Neuronal stem cell (in vitro differentiated cells): ENCODE results near the gene MIA2. TPM values are rescaled to one million over a fixed set of nuclear protein-coding genes. Genes with fewer than 3 reads are reported as not detected.

Experiments used
- DNase-seq: peaks from one replicate; pipeline ENCODE4 v3.0.0-alpha.2; 2013; ENCODE audit warnings: low spot score
- H2AFZ ChIP-seq: one replicate; pipeline ENCODE4 v1.6.1; 2013; ENCODE audit warnings: mild to moderate bottlenecking, low read length, inconsistent platforms
- H2AK5ac ChIP-seq: 2 replicates; pipeline ENCODE4 v1.6.1; 2013; ENCODE audit warnings: low read depth, mild to moderate bottlenecking, inconsistent platforms, low read length, moderate library complexity, mixed read lengths
- H2BK120ac ChIP-seq: 2 replicates; pipeline ENCODE4 v1.6.1; 2013; ENCODE audit warnings: low read depth, mild to moderate bottlenecking, inconsistent platforms, low read length, moderate library complexity, mixed read lengths
- H2BK12ac ChIP-seq: one replicate; pipeline ENCODE4 v1.6.1; 2013; ENCODE audit warnings: low read length, inconsistent platforms
- H2BK15ac ChIP-seq: 2 replicates; pipeline ENCODE4 v1.6.1; 2013; ENCODE audit warnings: mild to moderate bottlenecking, low read length, inconsistent platforms, mixed read lengths
- H2BK5ac ChIP-seq: one replicate; pipeline ENCODE4 v1.6.1; 2013; ENCODE audit warnings: inconsistent platforms, mild to moderate bottlenecking, low read length, moderate library complexity
- H3K14ac ChIP-seq: one replicate; pipeline ENCODE4 v1.6.1; 2013; ENCODE audit warnings: low read length, inconsistent platforms
- H3K18ac ChIP-seq: 2 replicates; pipeline ENCODE4 v1.6.1; 2013; ENCODE audit warnings: low read length, inconsistent platforms
- H3K23ac ChIP-seq: 2 replicates; pipeline ENCODE4 v1.6.1; 2013; ENCODE audit warnings: low read depth, mild to moderate bottlenecking, mixed read lengths, low read length, inconsistent platforms; ENCODE audit not compliant: poor library complexity
- H3K27ac ChIP-seq: replicated peaks from 3 replicates; pipeline ENCODE4 v1.5.1; 2013; ENCODE audit warnings: low read length, inconsistent platforms
- H3K27me3 ChIP-seq, 3 experiments: 2 replicates each; pipeline ENCODE4 v1.6.1; 2013; ENCODE audit warnings: low read length in 3 of 3, mild to moderate bottlenecking in 2 of 3, inconsistent platforms in 1 of 3, low read depth in 1 of 3, mixed read lengths in 1 of 3, moderate library complexity in 1 of 3; ENCODE audit not compliant: control insufficient read depth in 3 of 3, insufficient read depth in 3 of 3
- H3K36me3 ChIP-seq, 2 donors: replicated peaks in 1 of 2; 2 replicates each; pipeline ENCODE4 v1.6.1; 2013; ENCODE audit warnings: low read length in 2 of 2; ENCODE audit not compliant: control insufficient read depth in 2 of 2, insufficient read depth in 2 of 2
- H3K4ac ChIP-seq: 2 replicates; pipeline ENCODE4 v1.6.1; 2013; ENCODE audit warnings: inconsistent platforms, mild to moderate bottlenecking, low read length, moderate library complexity
- H3K4me1 ChIP-seq, 2 donors: 1 replicate in 1 of 2; 2 replicates in 1 of 2; pipeline ENCODE4 v1.6.1; 2013; ENCODE audit warnings: low read length in 2 of 2, low read depth in 1 of 2; ENCODE audit not compliant: control insufficient read depth in 2 of 2, insufficient read depth in 1 of 2
- H3K4me2 ChIP-seq: one replicate; pipeline ENCODE4 v1.6.1; 2013; ENCODE audit warnings: mild to moderate bottlenecking, low read length, inconsistent platforms; ENCODE audit not compliant: insufficient read depth, poor library complexity, severe bottlenecking
- H3K4me3 ChIP-seq, 2 donors: 2 replicates each; pipeline ENCODE4 v1.5.1; 2013; ENCODE audit warnings: low read length in 2 of 2, mild to moderate bottlenecking in 2 of 2, inconsistent platforms in 1 of 2, moderate library complexity in 1 of 2
- H3K79me1 ChIP-seq: one replicate; pipeline ENCODE4 v1.6.1; 2013; ENCODE audit warnings: low read depth, mild to moderate bottlenecking, inconsistent platforms, low read length, moderate library complexity
- H3K9ac ChIP-seq: one replicate; pipeline ENCODE4 v1.6.1; 2013; ENCODE audit warnings: mild to moderate bottlenecking, low read depth, low read length, inconsistent platforms; ENCODE audit not compliant: poor library complexity
- H3K9me3 ChIP-seq, 2 donors: replicated peaks in 1 of 2; 2 replicates each; pipeline versions ENCODE3 to v1.6.1; 2013; ENCODE audit warnings: low read length in 2 of 2, mild to moderate bottlenecking in 2 of 2, inconsistent platforms in 1 of 2, low read depth in 1 of 2, mixed read lengths in 1 of 2, moderate library complexity in 1 of 2; ENCODE audit not compliant: control insufficient read depth in 2 of 2, insufficient read depth in 1 of 2
- H4K8ac ChIP-seq: one replicate; pipeline ENCODE4 v1.6.1; 2013; ENCODE audit warnings: low read depth, mild to moderate bottlenecking, inconsistent platforms, low read length, moderate library complexity
- H4K91ac ChIP-seq: one replicate; pipeline ENCODE4 v1.6.1; 2013; ENCODE audit warnings: low read length, low read depth, mild to moderate bottlenecking, inconsistent platforms; ENCODE audit not compliant: poor library complexity
- WGBS, 2 donors: extraction: QIAGEN DNeasy Blood & Tissue Kit; methylation state at CpG; one replicate each; pipeline ENCODE4 v1.1.7; 2013; ENCODE audit warnings: missing lambda C conversion rate in 2 of 2, mixed read lengths in 1 of 2; ENCODE audit not compliant: insufficient read length in 2 of 2, insufficient replicate concordance in 1 of 2; ENCODE audit errors: extremely low coverage in 2 of 2; 5-methylcytosine and 5-hydroxymethylcytosine counted together
- polyA plus RNA-seq, 2 experiments: library from polyadenylated mRNA; stranded (reverse); fragments of 200-250 nt; gene quantifications; one replicate each; pipeline ENCODE4 v1.2.3, GENCODE V29; 2013

MIA2 gene, protein sequence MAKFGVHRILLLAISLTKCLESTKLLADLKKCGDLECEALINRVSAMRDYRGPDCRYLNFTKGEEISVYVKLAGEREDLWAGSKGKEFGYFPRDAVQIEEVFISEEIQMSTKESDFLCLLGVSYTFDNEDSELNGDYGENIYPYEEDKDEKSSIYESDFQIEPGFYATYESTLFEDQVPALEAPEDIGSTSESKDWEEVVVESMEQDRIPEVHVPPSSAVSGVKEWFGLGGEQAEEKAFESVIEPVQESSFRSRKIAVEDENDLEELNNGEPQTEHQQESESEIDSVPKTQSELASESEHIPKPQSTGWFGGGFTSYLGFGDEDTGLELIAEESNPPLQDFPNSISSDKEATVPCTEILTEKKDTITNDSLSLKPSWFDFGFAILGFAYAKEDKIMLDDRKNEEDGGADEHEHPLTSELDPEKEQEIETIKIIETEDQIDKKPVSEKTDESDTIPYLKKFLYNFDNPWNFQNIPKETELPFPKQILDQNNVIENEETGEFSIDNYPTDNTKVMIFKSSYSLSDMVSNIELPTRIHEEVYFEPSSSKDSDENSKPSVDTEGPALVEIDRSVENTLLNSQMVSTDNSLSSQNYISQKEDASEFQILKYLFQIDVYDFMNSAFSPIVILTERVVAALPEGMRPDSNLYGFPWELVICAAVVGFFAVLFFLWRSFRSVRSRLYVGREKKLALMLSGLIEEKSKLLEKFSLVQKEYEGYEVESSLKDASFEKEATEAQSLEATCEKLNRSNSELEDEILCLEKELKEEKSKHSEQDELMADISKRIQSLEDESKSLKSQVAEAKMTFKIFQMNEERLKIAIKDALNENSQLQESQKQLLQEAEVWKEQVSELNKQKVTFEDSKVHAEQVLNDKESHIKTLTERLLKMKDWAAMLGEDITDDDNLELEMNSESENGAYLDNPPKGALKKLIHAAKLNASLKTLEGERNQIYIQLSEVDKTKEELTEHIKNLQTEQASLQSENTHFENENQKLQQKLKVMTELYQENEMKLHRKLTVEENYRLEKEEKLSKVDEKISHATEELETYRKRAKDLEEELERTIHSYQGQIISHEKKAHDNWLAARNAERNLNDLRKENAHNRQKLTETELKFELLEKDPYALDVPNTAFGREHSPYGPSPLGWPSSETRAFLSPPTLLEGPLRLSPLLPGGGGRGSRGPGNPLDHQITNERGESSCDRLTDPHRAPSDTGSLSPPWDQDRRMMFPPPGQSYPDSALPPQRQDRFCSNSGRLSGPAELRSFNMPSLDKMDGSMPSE (N-terminal part only)
- 11.5 TPM for polyA plus RNA-seq (2013, experiment 1 of 2)
- 12.2 TPM for polyA plus RNA-seq (2013, experiment 2 of 2)

DNA sequence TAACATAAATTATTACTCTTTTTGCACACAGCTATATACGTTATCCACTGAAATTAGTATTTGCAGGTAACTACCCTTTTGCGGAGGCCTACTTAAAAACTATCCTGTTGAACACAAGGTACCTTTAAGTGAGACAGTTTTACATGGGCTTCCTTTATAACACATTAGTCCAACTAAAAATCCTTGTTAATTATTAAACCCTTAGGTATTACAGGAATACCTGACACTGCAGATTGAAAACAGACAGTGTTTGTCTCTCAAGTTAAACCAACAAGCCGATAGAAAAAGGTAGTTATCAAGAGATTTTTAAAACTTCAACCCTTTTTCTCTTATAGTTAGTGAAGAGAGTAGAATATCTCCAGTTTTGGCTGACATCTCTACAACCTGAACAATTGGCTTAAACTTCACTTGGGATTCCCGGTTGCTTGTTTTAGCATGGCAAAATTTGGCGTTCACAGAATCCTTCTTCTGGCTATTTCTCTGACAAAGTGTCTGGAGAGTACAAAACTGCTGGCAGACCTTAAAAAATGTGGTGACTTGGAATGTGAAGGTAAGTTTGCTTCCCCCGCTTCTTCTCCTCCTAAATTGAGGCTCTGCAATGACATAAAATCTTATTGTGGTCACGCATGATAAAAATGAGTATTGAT is at the start of gene MIA2:
TSS of gene MIA2 (plus strand) at position 236 of the 647 bp plus-strand sequence. CDS start at position 436, 200 bp downstream.
- no peak within 1 kb of the TSS for H3K23ac ChIP-seq
- no peak within 1 kb of the TSS for H4K91ac ChIP-seq
- no peak within 1 kb of the TSS for H2BK5ac ChIP-seq
- H3K27me3 ChIP-seq: no peaks in the 10 kb centered on the region
- H3K18ac ChIP-seq: no peak within 1 kb of the TSS
- H3K36me3 ChIP-seq: no peaks in the 10 kb centered on the region
- no peak within 1 kb of the TSS for H3K4me2 ChIP-seq
- no peak within 1 kb of the TSS for H2BK12ac ChIP-seq
- no peak within 1 kb of the TSS for H3K9ac ChIP-seq
- WGBS, 2 donors: no CpG with 5 or more reads among the region's 7 CpGs
- H3K79me1 ChIP-seq: no peaks in the 10 kb centered on the region
- no peak for DNase-seq
- H2AFZ ChIP-seq: no peak within 1 kb of the TSS
- no peak within 1 kb of the TSS for H3K27ac ChIP-seq
- H4K8ac ChIP-seq: no peak within 1 kb of the TSS
- no peak within 1 kb of the TSS for H3K4ac ChIP-seq
- H2AK5ac ChIP-seq: no peak within 1 kb of the TSS
- H3K4me3 ChIP-seq: no peak within 1 kb of the TSS
- no peaks in the 10 kb centered on the region for H3K4me1 ChIP-seq
- H2BK120ac ChIP-seq: no peak within 1 kb of the TSS
- no peak within 1 kb of the TSS for H2BK15ac ChIP-seq
- no peaks in the 10 kb centered on the region for H3K9me3 ChIP-seq
- H3K14ac ChIP-seq: no peak within 1 kb of the TSS

GRCh38 chr14:39184628-39185255 is 49.0 kb upstream of the MIA2 start:
- Histone ChIP-seq H2AFZ (no peak overlapping the region), H2AK5ac (no peak overlapping the region), H4K91ac (no peak overlapping the region), H2BK5ac (no peak overlapping the region), H3K27ac (no peak overlapping the region), H2BK12ac (no peak overlapping the region), H3K9ac (no peak overlapping the region), H3K79me1 (no peaks in the 10 kb centered on the region), H2BK120ac (no peak overlapping the region), H4K8ac (no peak overlapping the region), H3K4me3 (no peak overlapping the region), H3K9me3 (no peaks in the 10 kb centered on the region), H3K14ac (no peak overlapping the region), H3K27me3 (no peaks in the 10 kb centered on the region), H3K18ac (no peak overlapping the region), H3K4me2 (no peak overlapping the region), H2BK15ac (no peak overlapping the region), H3K36me3 (peaks cover 18 to 60% of the 10 kb centered on the region in 2 donors), H3K4ac (no peak overlapping the region), H3K23ac (no peak overlapping the region), H3K4me1 (peaks cover 0 to 4% of the 10 kb centered on the region in 2 donors)
- no peak for DNase-seq
- no CpG with 5 or more reads among the region's 4 CpGs for WGBS, 2 donors

- peaks cover 0 to 4% of the 10 kb centered on the region in 2 donors for H3K4me1 ChIP-seq
- H3K18ac ChIP-seq: no peak overlapping the region
- no peak overlapping the region for H2BK12ac ChIP-seq
- no peak overlapping the region for H2AFZ ChIP-seq
- no peak overlapping the region for H3K4ac ChIP-seq
- H2BK5ac ChIP-seq: no peak overlapping the region
- no peak overlapping the region for H4K8ac ChIP-seq
- H3K36me3 ChIP-seq: peaks cover 17 to 53% of the 10 kb centered on the region in 2 donors
- no peak overlapping the region for H2AK5ac ChIP-seq
- no peak overlapping the region for H3K4me2 ChIP-seq
- H3K4me3 ChIP-seq: no peak overlapping the region
- H3K27ac ChIP-seq: no peak overlapping the region
- no peak overlapping the region for H2BK120ac ChIP-seq
- H3K23ac ChIP-seq: no peak overlapping the region
- H3K14ac ChIP-seq: no peak overlapping the region
- no peaks in the 10 kb centered on the region for H3K27me3 ChIP-seq
- no CpG with 5 or more reads among the region's 5 CpGs for WGBS, 2 donors
- no peaks in the 10 kb centered on the region for H3K79me1 ChIP-seq
- H3K9ac ChIP-seq: no peak overlapping the region
- no peak overlapping the region for H2BK15ac ChIP-seq
- no peak for DNase-seq
- H3K9me3 ChIP-seq: no peaks in the 10 kb centered on the region
- no peak overlapping the region for H4K91ac ChIP-seq
Observed at GRCh38 chr14:39185256-39186049, 48.3 kb upstream of the MIA2 start.
